Stimulated activated CD8-positive, alpha-beta memory T cell treated with anti-CD3 and anti-CD28 coated beads, Interleukin-12 subunit alpha, Interleukin-12 subunit beta, amount 100 ng/mL, for 24 hours (primary cell): ENCODE results near the gene MFSD6L.

Experiments
- DNase-seq: peaks from one replicate; pipeline ENCODE4 v3.0.0-alpha.2; 2020; ENCODE audit errors: extremely low read depth

The MFSD6L gene

GRCh38 chr17:8793649-8794048 lies 5.5 kb downstream of the MFSD6L start:
- no peak for DNase-seq

- no peak for DNase-seq
Observed at GRCh38 chr17:8792646-8793045, 6.5 kb downstream of the MFSD6L start.

- DNase-seq: no peak
Observed at GRCh38 chr17:8791910-8792270, 7.3 kb downstream of the MFSD6L start.

GRCh38 chr17:8791248-8791909 lies 7.8 kb downstream of the MFSD6L start:
- DNase-seq: no peak

DNA sequence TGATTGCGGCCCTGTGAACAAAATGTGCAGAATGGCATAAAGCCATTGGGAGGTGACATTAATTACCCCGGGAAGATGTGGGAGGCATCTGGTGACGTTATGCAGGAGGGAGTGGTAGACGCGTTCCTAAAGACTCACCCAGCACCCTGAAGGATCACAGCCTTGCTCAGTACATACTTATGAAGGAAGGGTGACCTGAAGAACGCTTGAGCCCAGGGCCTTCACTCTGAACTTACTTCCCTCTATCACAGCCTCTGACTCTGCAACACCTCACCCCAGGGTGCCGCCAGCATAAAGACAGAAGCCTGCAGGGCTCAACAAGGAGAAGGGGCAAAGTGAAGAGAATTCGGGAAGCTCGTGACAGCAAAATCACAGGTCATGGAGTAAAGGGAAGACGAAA lies 9.4 kb downstream of the MFSD6L start:
- no peak for DNase-seq

GRCh38 chr17:8788998-8789397 lies 10.2 kb downstream of the MFSD6L start:
- no peak for DNase-seq

- DNase-seq: peak; percentile 22
Observed at GRCh38 chr17:8785547-8786413, 13.4 kb downstream of the MFSD6L start.

DNA sequence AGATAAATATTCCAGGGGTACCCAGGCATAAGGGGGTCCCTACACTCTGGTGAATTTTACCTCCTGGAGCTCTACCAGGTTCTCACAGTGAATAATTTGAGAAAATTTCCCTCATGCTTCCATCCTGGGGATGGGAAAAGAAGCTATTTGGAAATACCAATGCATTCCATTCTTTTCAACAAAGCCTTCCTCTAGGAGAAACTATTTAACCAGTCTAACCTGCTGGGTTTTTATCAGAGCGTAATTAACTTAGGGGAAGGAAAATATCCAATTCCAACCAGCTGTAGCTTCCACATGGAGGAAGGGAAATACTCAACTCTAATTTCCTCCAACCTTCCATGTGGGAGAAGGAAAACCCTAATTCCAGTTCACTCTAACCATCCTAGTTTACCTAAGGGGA lies 17.0 kb downstream of the MFSD6L start:
- DNase-seq: no peak

DNA sequence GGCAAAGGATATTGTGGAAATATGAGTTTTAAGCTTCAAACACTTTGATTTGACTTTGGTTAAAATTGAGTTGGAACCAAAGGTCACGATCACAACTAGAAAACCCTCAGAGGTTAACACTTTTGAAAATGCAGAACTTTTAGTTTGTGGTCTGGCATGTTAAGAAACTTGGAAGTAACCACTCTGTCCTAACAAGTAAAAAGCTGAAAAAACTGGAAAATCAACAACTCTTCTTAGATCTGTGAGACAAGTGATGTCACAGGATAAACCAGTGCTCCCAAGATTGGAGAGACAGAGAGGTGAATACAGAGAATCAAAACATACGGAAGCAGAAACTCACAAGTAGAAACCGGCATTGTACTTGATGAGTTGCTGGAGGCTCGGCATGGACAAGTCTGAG lies 17.4 kb downstream of the MFSD6L start:
- DNase-seq: no peak

DNA sequence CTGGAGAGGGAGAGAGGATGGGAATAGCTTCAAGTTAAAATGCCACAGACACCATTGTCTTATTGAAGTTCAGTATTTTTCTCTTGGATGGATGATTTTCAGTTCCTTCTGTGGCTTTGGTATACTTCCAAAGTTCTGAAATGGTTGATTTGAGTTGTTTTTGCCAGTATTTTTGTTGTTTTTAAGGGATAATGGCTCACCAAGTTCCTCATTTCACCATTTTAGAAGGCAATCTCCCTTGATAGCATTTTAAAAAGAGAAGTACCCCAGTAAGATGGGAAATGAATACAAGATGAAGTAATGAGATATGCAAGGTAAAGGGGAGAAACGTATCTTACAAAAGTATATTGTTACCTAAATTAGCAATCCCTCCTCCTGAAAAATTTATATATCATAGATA lies 22.3 kb downstream of the MFSD6L start:
- no peak for DNase-seq

GRCh38 chr17:8776248-8776647 lies 22.9 kb downstream of the MFSD6L start:
- DNase-seq: no peak

GRCh38 chr17:8766731-8767130 lies 32.4 kb downstream of the MFSD6L start:
- no peak for DNase-seq

GRCh38 chr17:8762012-8762411 lies 37.2 kb downstream of the MFSD6L start:
- no peak for DNase-seq

- no peak for DNase-seq
Observed at GRCh38 chr17:8758137-8758596, 41.0 kb downstream of the MFSD6L start, which contains the start of gene SPDYE4. TSS of gene SPDYE4 (minus strand) at chr17:8758546. CDS start at chr17:8758382, 164 bp downstream.

DNA sequence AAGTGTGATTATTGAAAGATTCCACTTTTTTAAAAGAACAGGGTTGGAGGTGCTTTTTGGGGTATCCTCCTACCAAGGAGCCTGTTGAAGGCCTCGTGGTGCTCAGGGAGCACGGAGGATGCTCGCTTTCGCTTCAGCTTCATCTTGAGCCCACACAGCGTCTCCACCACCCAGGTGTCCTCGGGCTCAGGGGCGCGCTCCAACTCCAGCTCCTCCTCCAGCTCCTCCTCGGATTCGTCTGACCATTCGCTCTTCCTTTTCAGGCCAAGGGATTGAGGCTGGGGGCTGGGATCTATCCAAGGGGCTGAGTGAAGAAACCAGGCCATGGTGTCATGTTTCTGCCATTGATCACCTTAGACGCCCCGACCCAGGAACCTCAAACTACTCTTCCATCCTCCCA lies 42.0 kb downstream of the MFSD6L start:
- no peak for DNase-seq

DNA sequence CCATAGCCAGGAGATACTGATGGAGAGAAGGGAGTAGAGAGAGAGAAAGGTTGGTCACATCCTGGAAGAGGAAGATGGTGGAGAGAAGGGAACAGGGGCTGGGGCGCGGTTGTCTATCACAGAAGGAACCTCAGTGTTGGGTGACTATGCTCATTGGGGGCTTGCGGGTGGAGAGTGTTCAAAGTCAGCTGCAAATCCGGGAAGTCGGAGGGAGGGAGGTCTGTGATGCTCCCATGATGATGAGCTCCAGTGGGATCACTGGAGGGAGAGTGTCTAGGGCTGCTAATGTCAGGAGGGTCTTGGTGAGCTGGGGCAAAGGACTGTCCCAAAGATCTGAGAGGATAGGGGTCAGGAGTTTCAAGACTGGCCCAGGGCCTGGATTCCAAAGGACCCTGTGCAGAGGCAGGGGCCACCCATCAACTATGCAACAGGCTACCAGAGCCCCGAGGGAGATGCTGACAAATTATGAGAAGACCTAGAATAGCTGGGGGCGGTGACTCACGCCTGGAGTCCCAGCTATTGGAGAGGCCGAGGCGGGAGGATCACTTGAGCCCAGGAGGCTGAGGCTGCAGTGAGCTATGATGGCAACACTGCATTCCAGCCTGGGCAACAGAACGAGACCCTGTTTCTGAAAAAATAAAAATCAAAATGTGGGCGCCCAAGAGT lies 43.4 kb downstream of the MFSD6L start:
- DNase-seq: no peak

- DNase-seq: no peak
Observed at GRCh38 chr17:8754890-8755289, 44.3 kb downstream of the MFSD6L start.

DNA sequence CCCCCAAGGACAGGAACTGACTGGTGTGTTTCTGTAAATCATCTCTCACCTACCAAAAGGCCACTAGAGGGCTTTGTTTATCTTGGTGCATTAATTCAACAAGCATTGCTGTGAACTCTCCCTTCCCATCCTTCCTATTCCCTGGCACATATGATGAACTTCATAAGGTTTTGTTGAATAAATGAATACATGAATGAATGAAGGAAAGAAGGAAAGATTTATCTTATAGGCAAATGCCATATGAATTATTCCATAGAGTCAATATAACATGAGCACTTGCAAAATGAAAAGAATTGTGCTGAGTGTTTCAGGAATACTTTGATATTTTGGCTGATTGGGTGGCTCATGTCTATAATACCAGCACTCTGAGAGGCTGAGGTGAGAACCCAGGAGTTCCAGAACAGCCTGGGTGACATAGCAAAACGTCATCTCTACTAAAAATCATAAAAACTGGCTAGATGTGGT lies 45.2 kb downstream of the MFSD6L start:
- no peak for DNase-seq

GRCh38 chr17:8753136-8753975 lies 45.8 kb downstream of the MFSD6L start:
- no peak for DNase-seq

DNA sequence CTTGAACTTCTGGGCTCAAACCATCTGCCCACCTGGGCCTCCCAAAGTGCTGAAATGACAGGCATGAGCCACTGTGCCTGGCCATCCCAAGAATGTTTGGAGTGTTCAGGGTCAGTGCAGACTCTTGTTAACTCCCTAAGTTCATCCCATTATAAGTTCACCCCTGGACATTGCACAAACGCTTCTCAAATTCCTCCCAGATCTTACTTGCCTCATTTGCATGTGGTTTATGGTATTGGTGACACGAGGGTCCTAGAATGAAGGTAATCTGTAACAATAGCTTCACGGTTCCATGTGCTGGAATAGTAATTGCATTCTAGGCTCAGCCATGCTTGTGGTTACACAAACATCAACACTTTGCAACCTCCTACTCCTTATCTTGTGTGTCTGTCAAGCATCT lies 49.5 kb downstream of the MFSD6L start:
- DNase-seq: no peak

DNA sequence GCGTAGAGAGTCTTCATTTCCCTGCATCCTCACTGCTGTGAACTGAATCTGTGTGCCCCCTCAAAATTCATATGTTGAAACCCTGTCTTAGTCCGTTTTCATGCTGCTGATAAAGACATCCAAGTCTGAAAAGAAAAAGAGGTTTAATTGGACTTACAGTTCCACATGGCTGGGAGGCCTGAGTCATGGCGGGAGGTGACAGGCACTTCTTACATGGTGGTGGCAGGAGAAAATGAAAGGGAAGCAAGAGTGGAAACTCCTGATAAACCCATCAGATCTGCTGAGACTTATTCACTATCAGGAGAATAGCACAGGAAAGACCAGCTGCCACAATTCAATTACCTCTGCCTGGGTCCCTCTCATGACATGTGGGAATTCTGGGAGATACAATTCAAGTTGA lies 51.4 kb downstream of the MFSD6L start:
- no peak for DNase-seq
